ENCODE data around the gene NEK1. TPM values are rescaled to one million over a fixed set of nuclear protein-coding genes. Genes with fewer than 3 reads are reported as not detected.

Gene NEK1
- total and polyA plus RNA-seq, 2 of the 4 experiments (the other 2 are of a cell fraction), result 3.3 to 3.9 TPM

GRCh38 chr4:169594560-169595195, 17.7 kb downstream of the NEK1 start:
- H2BK20ac ChIP-seq (ENCODE audit: low read depth, low read length), result no peak overlapping the region
- dilution Hi-C loops (cut with HindIII; ENCODE audit: low sequenced_read_pairs, unreplicated experiment), result no loop called here
- ChIA-PET POLR2A (ENCODE audit: unreplicated experiment) (no interaction called here), CTCF (interaction anchor here (1.0 kb wide), 1 partner anchor 9 kb away, joined by 4 read pairs; no protein-coding TSS in a partner anchor)
- H3K56ac ChIP-seq (ENCODE audit: extremely low read depth, insufficient read depth, low read length), result no peak overlapping the region
- H3K4me3 ChIP-seq (ENCODE audit: insufficient read depth, low read depth, low read length), result no peak overlapping the region
- no peak overlapping the region for H3K18ac ChIP-seq (ENCODE audit: low read depth, low read length)
- intact Hi-C loops (cut with micrococcal nuclease), result no loop called here
- H3K14ac ChIP-seq (replicated peaks; ENCODE audit: low read depth, low read length), result no peak overlapping the region
- H3K36me3 ChIP-seq (ENCODE audit: control insufficient read depth, insufficient read depth, low read length), result no peaks in the 10 kb centered on the region
- H3K4me2 ChIP-seq (ENCODE audit: low read depth, low read length), result no peak overlapping the region
- no peak overlapping the region for H2AFZ ChIP-seq (replicated peaks; ENCODE audit: low read length, poor library complexity)
- H2BK15ac ChIP-seq (ENCODE audit: low read depth, low read length), result no peak overlapping the region
- ATAC-seq (ENCODE audit: low read depth) (no peak), DNase-seq (no peak)
- no peak overlapping the region for H3K9ac ChIP-seq (ENCODE audit: low read depth, low read length)
- no peaks in the 10 kb centered on the region for H4K20me1 ChIP-seq (ENCODE audit: insufficient read depth, low read length)
- no peaks in the 10 kb centered on the region for H3K9me3 ChIP-seq (ENCODE audit: control insufficient read depth, insufficient read depth, low read length)
- no peak overlapping the region for H4K91ac ChIP-seq (ENCODE audit: insufficient read depth, low read depth, low read length)
- no peak overlapping the region for H3K23ac ChIP-seq (ENCODE audit: low read depth, low read length)
- in situ Hi-C loops (cut with MboI; ENCODE audit: low sequenced_read_pairs), result no loop called here
- no peak overlapping the region for H2BK120ac ChIP-seq (ENCODE audit: low read depth, low read length)
- no peak overlapping the region for H4K5ac ChIP-seq (ENCODE audit: low read depth, low read length)
- H3K27ac ChIP-seq (ENCODE audit: insufficient read depth, low read length), result no peak overlapping the region
- H4K8ac ChIP-seq (ENCODE audit: low read depth in 2 of 2, low read length in 2 of 2), result no peak overlapping the region
- H3K4me1 ChIP-seq (ENCODE audit: control insufficient read depth, insufficient read depth, low read length), result no peaks in the 10 kb centered on the region
- H2AK5ac ChIP-seq (ENCODE audit: low read depth, low read length), result no peak overlapping the region
- H3K27me3 ChIP-seq (ENCODE audit: control insufficient read depth, insufficient read depth, low read length), result no peaks in the 10 kb centered on the region
- BruUV-seq (replicated peaks), result no TSS peak
- no peaks in the 10 kb centered on the region for H3K79me1 ChIP-seq (ENCODE audit: low read depth in 1 of 2, low read length in 2 of 2)
- TF ChIP-seq CHD1 (IDR thresholded peaks at IDR 0.05; ENCODE audit: low read depth, low read length) (no peak), CEBPB (IDR thresholded peaks at IDR 0.05; ENCODE audit: low read depth, low read length) (no peak), RAD21 (IDR thresholded peaks at IDR 0.05; ENCODE audit: low read length) (no peak), MAZ (IDR thresholded peaks at IDR 0.05; ENCODE audit: borderline replicate concordance, low read depth, low read length) (no peak), BHLHE40 (IDR thresholded peaks at IDR 0.05; ENCODE audit: low read depth, low read length) (no peak), ELK1 (IDR thresholded peaks at IDR 0.05; ENCODE audit: borderline replicate concordance, low read depth, low read length) (no peak), SMC3 (IDR thresholded peaks at IDR 0.05; ENCODE audit: low read depth, low read length) (no peak), MXI1 (IDR thresholded peaks at IDR 0.05; ENCODE audit: borderline replicate concordance, low read depth, low read length) (no peak), NFE2L2 (IDR thresholded peaks at IDR 0.05; ENCODE audit: low read depth, low read length) (no peak), POLR2A (IDR thresholded peaks at IDR 0.05; ENCODE audit: low read depth, low read length) (no peak), RFX5 (IDR thresholded peaks at IDR 0.05; ENCODE audit: low read depth, low read length) (no peak), MAFK (IDR thresholded peaks at IDR 0.05; ENCODE audit: low read depth, low read length) (no peak)
- TF ChIP-seq, protein P1, sequence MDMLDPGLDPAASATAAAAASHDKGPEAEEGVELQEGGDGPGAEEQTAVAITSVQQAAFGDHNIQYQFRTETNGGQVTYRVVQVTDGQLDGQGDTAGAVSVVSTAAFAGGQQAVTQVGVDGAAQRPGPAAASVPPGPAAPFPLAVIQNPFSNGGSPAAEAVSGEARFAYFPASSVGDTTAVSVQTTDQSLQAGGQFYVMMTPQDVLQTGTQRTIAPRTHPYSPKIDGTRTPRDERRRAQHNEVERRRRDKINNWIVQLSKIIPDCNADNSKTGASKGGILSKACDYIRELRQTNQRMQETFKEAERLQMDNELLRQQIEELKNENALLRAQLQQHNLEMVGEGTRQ (IDR thresholded peaks at IDR 0.05; ENCODE audit: low read depth, low read length), result no peak
- TF ChIP-seq, protein P2, sequence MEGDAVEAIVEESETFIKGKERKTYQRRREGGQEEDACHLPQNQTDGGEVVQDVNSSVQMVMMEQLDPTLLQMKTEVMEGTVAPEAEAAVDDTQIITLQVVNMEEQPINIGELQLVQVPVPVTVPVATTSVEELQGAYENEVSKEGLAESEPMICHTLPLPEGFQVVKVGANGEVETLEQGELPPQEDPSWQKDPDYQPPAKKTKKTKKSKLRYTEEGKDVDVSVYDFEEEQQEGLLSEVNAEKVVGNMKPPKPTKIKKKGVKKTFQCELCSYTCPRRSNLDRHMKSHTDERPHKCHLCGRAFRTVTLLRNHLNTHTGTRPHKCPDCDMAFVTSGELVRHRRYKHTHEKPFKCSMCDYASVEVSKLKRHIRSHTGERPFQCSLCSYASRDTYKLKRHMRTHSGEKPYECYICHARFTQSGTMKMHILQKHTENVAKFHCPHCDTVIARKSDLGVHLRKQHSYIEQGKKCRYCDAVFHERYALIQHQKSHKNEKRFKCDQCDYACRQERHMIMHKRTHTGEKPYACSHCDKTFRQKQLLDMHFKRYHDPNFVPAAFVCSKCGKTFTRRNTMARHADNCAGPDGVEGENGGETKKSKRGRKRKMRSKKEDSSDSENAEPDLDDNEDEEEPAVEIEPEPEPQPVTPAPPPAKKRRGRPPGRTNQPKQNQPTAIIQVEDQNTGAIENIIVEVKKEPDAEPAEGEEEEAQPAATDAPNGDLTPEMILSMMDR (conservative IDR thresholded peaks at IDR 0.05; ENCODE audit: low read depth, low read length), result no peak
- no peak overlapping the region for H2AK9ac ChIP-seq (replicated peaks; ENCODE audit: low read depth, low read length, poor library complexity)
- no peak overlapping the region for H2BK5ac ChIP-seq (ENCODE audit: low read depth, low read length, poor library complexity, severe bottlenecking)
- H3K4ac ChIP-seq (ENCODE audit: low read depth, low read length), result no peak overlapping the region
- H3K9me1 ChIP-seq (ENCODE audit: insufficient read depth, low read length), result no peaks in the 10 kb centered on the region

Data from IMR-90 (cell line).